Hematopoietic multipotent progenitor cell (in vitro differentiated cells): ENCODE results near the gene HHATL. TPM values are rescaled to one million over a fixed set of nuclear protein-coding genes. Genes with fewer than 3 reads are reported as not detected.

Experiments used
- DNase-seq, 3 donors: peaks; one replicate each; pipeline ENCODE4 v3.0.0-alpha.2; 2011 to 2015; ENCODE audit warnings: low read depth in 2 of 3, low spot score in 2 of 3
- total RNA-seq: library from RNA; depleted of rRNA; stranded (reverse); fragments of >200 nt; gene quantifications from one replicate; pipeline ENCODE4 v1.2.3, GENCODE V29; 2012

The HHATL gene
- total RNA-seq, result not detected

- DNase-seq, result no peak
Measured at GRCh38 chr3:42702066-42702951, at the start of gene HHATL. Gene HHATL, minus strand, starts transcription at chr3:42702798. Its CDS starts 1,972 bp downstream, at chr3:42700826.

GRCh38 chr3:42751609-42752008, 49.0 kb upstream of the HHATL start:
- DNase-seq, result no peak

GRCh38 chr3:42750834-42751233, 48.2 kb upstream of the HHATL start:
- no peak for DNase-seq

- DNase-seq, result peak in 2 of 3 donors; percentile 32 to 57
Measured at GRCh38 chr3:42749753-42750231, 47.2 kb upstream of the HHATL start.

GRCh38 chr3:42749025-42749752, 46.6 kb upstream of the HHATL start:
- DNase-seq, result no peak

GRCh38 chr3:42747581-42747980, 45.0 kb upstream of the HHATL start:
- DNase-seq, result no peak

- no peak for DNase-seq
Measured at GRCh38 chr3:42746455-42747450, 44.2 kb upstream of the HHATL start.

GRCh38 chr3:42745776-42746454, 43.3 kb upstream of the HHATL start:
- no peak for DNase-seq

- no peak for DNase-seq
Measured at GRCh38 chr3:42745291-42745745, 42.7 kb upstream of the HHATL start.

GRCh38 chr3:42743204-42743995, 40.8 kb upstream of the HHATL start:
- DNase-seq, result no peak

GRCh38 chr3:42742688-42743087, 40.1 kb upstream of the HHATL start:
- no peak for DNase-seq

GRCh38 chr3:42742259-42742658, 39.7 kb upstream of the HHATL start:
- DNase-seq, result no peak

- DNase-seq, result no peak
Measured at GRCh38 chr3:42741796-42742195, 39.2 kb upstream of the HHATL start.

GRCh38 chr3:42739401-42740158, 37.0 kb upstream of the HHATL start:
- DNase-seq, result peak in 2 of 3 donors; percentile 22 to 60

GRCh38 chr3:42736531-42736930, 33.9 kb upstream of the HHATL start:
- no peak for DNase-seq

- DNase-seq, result no peak
Measured at GRCh38 chr3:42736081-42736480, 33.5 kb upstream of the HHATL start.

- no peak for DNase-seq
Measured at GRCh38 chr3:42735615-42736014, 33.0 kb upstream of the HHATL start.

- DNase-seq, result no peak
Measured at GRCh38 chr3:42735019-42735418, 32.4 kb upstream of the HHATL start.
